CD4-positive, alpha-beta memory T cell (primary cell): ENCODE data around the gene HOXB3. TPM values are rescaled to one million over a fixed set of nuclear protein-coding genes. Genes with fewer than 3 reads are reported as not detected.

Experiments
- CTCF ChIA-PET: fragments of 350-600 bp; sonication (Branson Sonifier 250); formaldehyde crosslinking; loops from one replicate; lab custom pipeline; 2021; ENCODE audit warnings: inconsistent platforms; ENCODE audit not compliant: partially characterized antibody; lab: Charles Lee
- POLR2A ChIA-PET: fragments of 350-600 bp; sonication (Branson Sonifier 250); formaldehyde crosslinking; loops from one replicate; lab custom pipeline; 2021; ENCODE audit not compliant: partially characterized antibody; lab: Charles Lee
- DNase-seq, 5 donors: peaks; one replicate each; pipeline versions ENCODE4 v3.0.0 to v3.0.0-alpha.2; 2020 to 2022; ENCODE audit warnings: mixed read lengths in 1 of 5
- H3K27ac ChIP-seq: one replicate; pipeline ENCODE4 v1.7.0; 2013; ENCODE audit warnings: low read depth, low read length
- H3K27me3 ChIP-seq: 2 replicates; pipeline ENCODE4 v1.7.0; 2013; ENCODE audit warnings: mild to moderate bottlenecking, low read length, moderate library complexity; ENCODE audit not compliant: insufficient read depth
- H3K36me3 ChIP-seq: 2 replicates; pipeline ENCODE4 v1.7.0; 2013; ENCODE audit warnings: mild to moderate bottlenecking, low read length, moderate library complexity; ENCODE audit not compliant: insufficient read depth
- H3K4me1 ChIP-seq: 2 replicates; pipeline ENCODE4 v1.7.0; 2013; ENCODE audit warnings: mild to moderate bottlenecking, low read length, moderate library complexity; ENCODE audit not compliant: insufficient read depth
- H3K4me3 ChIP-seq, 2 donors: one replicate each; pipeline ENCODE4 v1.7.0; 2013; ENCODE audit warnings: low read length in 2 of 2, mild to moderate bottlenecking in 1 of 2
- H3K9me3 ChIP-seq, 2 donors: one replicate each; pipeline ENCODE4 v1.7.0; 2013; ENCODE audit warnings: low read length in 2 of 2, control low read depth in 1 of 2; ENCODE audit not compliant: control insufficient read depth in 1 of 2
- H3K27ac Mint-ChIP-seq, 7 donors: one replicate each; pipeline ENCODE4 v1.8.0; 2020 to 2021; ENCODE audit warnings: mixed read lengths in 7 of 7, mild to moderate bottlenecking in 6 of 7, inconsistent platforms in 3 of 7, moderate library complexity in 3 of 7
- H3K27me3 Mint-ChIP-seq, 2 donors: one replicate each; pipeline ENCODE4 v1.8.0; 2020 to 2021; ENCODE audit warnings: mixed read lengths in 2 of 2
- H3K36me3 Mint-ChIP-seq, 2 donors: one replicate each; pipeline ENCODE4 v1.8.0; 2020 to 2021; ENCODE audit warnings: mixed read lengths in 2 of 2, inconsistent platforms in 1 of 2, mild to moderate bottlenecking in 1 of 2
- H3K4me1 Mint-ChIP-seq, 4 donors: one replicate each; pipeline ENCODE4 v1.8.0; 2020 to 2021; ENCODE audit warnings: mixed read lengths in 4 of 4, mild to moderate bottlenecking in 1 of 4
- H3K4me3 Mint-ChIP-seq, 8 donors: one replicate each; pipeline ENCODE4 v1.8.0; 2020 to 2021; ENCODE audit warnings: mixed read lengths in 8 of 8, mild to moderate bottlenecking in 7 of 8, moderate library complexity in 6 of 8, inconsistent platforms in 3 of 8
- H3K9me3 Mint-ChIP-seq, 8 donors: one replicate each; pipeline ENCODE4 v1.8.0; 2020 to 2021; ENCODE audit warnings: mixed read lengths in 8 of 8, mild to moderate bottlenecking in 5 of 8, inconsistent platforms in 3 of 8, moderate library complexity in 1 of 8
- intact Hi-C: fragments of 100-400 bp; cut with micrococcal nuclease; formaldehyde crosslinking; loops from one replicate; pipeline ENCODE4 v1.15.1; 2023
- polyA plus RNA-seq, 2 donors: library from polyadenylated mRNA; unstranded; fragments of 300-500 nt; fragmentation: Illumina TruSeq; gene quantifications; one replicate each; pipeline ENCODE4 v1.2.3, GENCODE V29; 2021
- total RNA-seq, 2 experiments: library from RNA; stranded (reverse); gene quantifications; one replicate each; pipeline ENCODE4 v1.2.3, GENCODE V29; 2021

Gene HOXB3
- total and polyA plus RNA-seq, 4 experiments from 2014 or later = 0.10 to 14.5 (median 11.2) TPM; not detected in 1

DNA sequence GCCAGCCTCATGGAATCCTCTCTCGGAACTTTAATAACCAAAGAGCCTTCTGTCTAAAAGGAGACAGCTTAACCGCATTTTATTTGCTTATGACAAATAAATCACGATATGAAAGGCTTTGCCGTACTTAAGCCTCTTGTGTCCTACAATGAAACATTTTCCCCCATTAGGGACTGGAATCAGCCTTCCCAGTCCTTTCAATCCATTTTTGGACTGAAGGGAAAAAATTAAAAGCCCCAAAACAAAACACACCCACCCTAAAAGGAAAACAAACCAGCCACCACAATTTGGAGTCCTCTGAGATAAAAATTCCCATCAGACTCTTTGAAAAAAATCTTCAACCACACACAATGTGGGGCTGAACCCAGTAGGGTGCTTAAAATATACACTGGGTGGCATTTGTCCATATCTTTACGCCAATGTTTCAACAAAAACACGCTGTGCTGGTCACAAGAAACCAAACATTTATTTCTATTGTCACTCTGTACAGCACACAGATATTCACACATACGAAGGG is 14.9 kb downstream of the HOXB3 start:
- H3K4me1 Mint-ChIP-seq = peaks cover 18 to 39% (median 27%) of the 10 kb centered on the region in 4 donors
- no peaks in the 10 kb centered on the region for H3K27me3 ChIP-seq
- no peak for DNase-seq

DNA sequence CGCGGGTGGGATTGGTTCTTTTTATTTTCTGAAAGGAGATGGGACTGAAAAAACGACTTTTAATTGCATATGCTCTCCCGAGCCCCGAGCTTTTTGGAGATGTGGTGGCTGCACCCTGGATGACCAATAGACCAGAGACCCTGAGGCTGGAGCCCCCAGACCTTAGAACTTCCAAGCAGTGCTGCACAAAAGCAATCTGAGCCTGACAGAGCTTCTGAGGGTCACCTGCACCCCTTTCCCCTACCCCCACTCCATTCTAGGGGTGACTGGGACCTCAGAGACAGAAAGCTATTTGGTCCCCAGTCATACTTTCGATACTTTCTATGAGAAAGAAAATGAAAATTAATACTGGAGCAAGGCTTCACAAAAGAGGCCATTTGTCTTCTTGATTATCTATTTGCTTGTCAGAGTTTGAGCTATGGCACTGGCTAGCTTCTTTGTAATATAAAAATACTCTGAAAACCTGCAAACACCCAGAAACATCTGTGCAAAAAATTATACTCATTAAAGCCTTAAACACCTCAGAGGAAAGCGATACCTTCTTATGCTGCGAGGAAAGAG is 15.5 kb downstream of the HOXB3 start:
- Mint-ChIP-seq H3K36me3 (peaks cover 7 to 12% of the 10 kb centered on the region in 2 donors), H3K27me3 (peaks cover 8 to 11% of the 10 kb centered on the region in 2 donors)
- no peak overlapping the region for H3K27ac ChIP-seq

More for the DNA sequence above, 14.9 kb downstream of the HOXB3 start:
- Mint-ChIP-seq H3K36me3 (peaks cover 7 to 12% of the 10 kb centered on the region in 2 donors), H3K9me3 (no peaks in the 10 kb centered on the region), H3K27me3 (peaks cover 9 to 13% of the 10 kb centered on the region in 2 donors), H3K4me3 (peak overlapping the region in 1 of 8 donors; percentile 37), H3K27ac (no peak overlapping the region)
- Histone ChIP-seq H3K4me1 (peaks cover 29% of the 10 kb centered on the region), H3K36me3 (no peaks in the 10 kb centered on the region), H3K4me3 (no peak overlapping the region), H3K9me3 (no peaks in the 10 kb centered on the region), H3K27ac (no peak overlapping the region)
- ChIA-PET POLR2A (no interaction called here), CTCF (interaction anchor here (0.8 kb wide), 1 partner anchor 18 kb away, joined by 3 read pairs; the partner anchor contains the start of gene HOXB5)
- intact Hi-C loops = no loop called here

DNA sequence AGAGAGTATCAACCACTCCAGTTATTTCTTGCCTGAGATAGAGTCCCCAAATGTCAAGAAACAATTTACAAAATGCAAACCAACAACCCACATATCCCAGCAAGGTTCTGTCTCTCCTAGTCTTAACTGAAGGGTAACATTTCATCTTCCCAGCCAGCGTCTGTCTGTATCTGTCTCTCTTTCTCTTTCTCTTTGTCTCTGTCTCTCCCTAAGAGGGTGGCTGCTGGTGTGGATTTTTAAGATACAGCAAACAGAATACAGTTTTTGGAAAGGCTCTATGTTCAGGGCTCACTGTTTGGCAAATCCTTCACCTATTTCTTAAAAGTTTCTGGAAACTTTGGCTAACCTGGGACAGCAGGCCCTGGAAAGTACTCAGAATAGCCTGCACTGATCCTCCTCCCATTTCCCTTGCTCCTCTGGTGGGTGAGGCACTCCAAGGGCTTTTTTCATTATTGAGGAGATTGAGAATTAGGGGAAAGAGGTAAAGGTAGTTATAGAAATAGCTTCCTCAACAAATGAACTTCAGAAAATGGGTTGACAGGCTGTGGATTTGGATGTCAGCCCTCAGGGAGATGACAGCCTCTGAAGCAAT is 18.1 kb downstream of the HOXB3 start:
- Mint-ChIP-seq H3K27ac (no peak overlapping the region), H3K4me1 (peaks cover 6 to 21% (median 12%) of the 10 kb centered on the region in 4 donors), H3K36me3 (peaks cover 2 to 4% of the 10 kb centered on the region in 2 donors), H3K9me3 (no peaks in the 10 kb centered on the region), H3K27me3 (peaks cover 0 to 11% of the 10 kb centered on the region in 2 donors), H3K4me3 (no peak overlapping the region)
- ChIA-PET CTCF (no interaction called here), POLR2A (no interaction called here)
- H3K36me3 ChIP-seq = no peaks in the 10 kb centered on the region
- H3K27ac ChIP-seq = no peak overlapping the region
- H3K27me3 ChIP-seq = no peaks in the 10 kb centered on the region
- H3K9me3 ChIP-seq = no peaks in the 10 kb centered on the region
- DNase-seq = no peak
- H3K4me3 ChIP-seq = no peak overlapping the region
- H3K4me1 ChIP-seq = peaks cover 14% of the 10 kb centered on the region
- intact Hi-C loops = no loop called here

More for the DNA sequence above, 15.5 kb downstream of the HOXB3 start:
- Histone ChIP-seq H3K27me3 (no peaks in the 10 kb centered on the region), H3K4me3 (no peak overlapping the region), H3K36me3 (no peaks in the 10 kb centered on the region), H3K9me3 (no peaks in the 10 kb centered on the region), H3K4me1 (peaks cover 25% of the 10 kb centered on the region)
- no peaks in the 10 kb centered on the region for H3K9me3 Mint-ChIP-seq
- no peak for DNase-seq
- ChIA-PET POLR2A (no interaction called here), CTCF (interaction anchor here (0.6 to 0.8 kb wide), 2 partner anchors 17 to 19 kb away, joined by 3 read pairs; partner anchors contain the start of gene HOXB5)
- H3K4me3 Mint-ChIP-seq = peak overlapping the region in 1 of 8 donors; percentile 6
- H3K4me1 Mint-ChIP-seq = peaks cover 18 to 33% (median 24%) of the 10 kb centered on the region in 4 donors
- H3K27ac Mint-ChIP-seq = no peak overlapping the region
- intact Hi-C loops = no loop called here

DNA sequence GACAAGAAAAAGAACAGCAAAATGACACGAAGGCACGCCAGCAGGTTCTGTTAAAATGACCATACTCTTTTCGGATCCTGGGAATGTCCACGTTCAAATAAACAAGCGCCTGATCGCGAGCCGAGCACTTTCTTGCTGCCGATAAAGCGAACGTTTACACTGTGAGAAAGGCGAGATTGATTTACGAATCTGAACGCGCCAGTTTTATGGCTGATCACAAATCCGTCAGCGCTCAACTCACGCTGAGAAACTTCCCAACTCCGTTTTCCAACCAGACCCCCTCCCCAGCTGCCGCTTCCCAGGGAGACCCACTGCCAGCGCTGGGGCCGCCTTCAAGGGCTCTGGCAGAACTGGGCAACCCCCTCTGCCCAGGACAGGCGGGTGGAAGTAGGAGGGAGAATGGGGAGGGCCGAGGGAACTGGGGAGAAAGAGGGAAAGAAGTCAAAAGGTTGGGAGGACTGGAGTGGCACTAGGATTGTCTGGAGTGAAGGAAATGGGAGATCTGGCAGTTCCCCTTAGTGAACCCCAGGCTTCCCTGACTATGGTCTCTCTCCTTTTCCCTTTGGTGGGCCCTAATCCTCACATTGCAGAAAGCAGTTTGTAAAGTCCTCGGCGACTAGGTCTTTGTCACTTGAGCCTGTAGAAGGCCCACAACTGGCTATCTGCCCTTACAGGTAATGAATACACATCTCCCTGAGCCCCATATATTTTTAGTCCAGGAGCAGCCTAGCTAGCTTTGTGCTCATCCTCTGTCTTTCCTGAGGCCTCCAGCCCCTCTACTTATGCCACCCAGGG is 18.8 kb downstream of the HOXB3 start:
- POLR2A ChIA-PET = no interaction called here
- Histone ChIP-seq H3K4me1 (peaks cover 10% of the 10 kb centered on the region), H3K27ac (no peak overlapping the region), H3K36me3 (no peaks in the 10 kb centered on the region), H3K4me3 (no peak overlapping the region), H3K27me3 (no peaks in the 10 kb centered on the region), H3K9me3 (no peaks in the 10 kb centered on the region)
- CTCF ChIA-PET = no interaction called here
- Mint-ChIP-seq H3K27me3 (peaks cover 0 to 11% of the 10 kb centered on the region in 2 donors), H3K36me3 (peaks cover 0 to 4% of the 10 kb centered on the region in 2 donors), H3K27ac (no peak overlapping the region), H3K4me1 (peaks cover 6 to 18% (median 9%) of the 10 kb centered on the region in 4 donors), H3K9me3 (no peaks in the 10 kb centered on the region), H3K4me3 (no peak overlapping the region)
- intact Hi-C loops = no loop called here
- DNase-seq = no peak

DNA sequence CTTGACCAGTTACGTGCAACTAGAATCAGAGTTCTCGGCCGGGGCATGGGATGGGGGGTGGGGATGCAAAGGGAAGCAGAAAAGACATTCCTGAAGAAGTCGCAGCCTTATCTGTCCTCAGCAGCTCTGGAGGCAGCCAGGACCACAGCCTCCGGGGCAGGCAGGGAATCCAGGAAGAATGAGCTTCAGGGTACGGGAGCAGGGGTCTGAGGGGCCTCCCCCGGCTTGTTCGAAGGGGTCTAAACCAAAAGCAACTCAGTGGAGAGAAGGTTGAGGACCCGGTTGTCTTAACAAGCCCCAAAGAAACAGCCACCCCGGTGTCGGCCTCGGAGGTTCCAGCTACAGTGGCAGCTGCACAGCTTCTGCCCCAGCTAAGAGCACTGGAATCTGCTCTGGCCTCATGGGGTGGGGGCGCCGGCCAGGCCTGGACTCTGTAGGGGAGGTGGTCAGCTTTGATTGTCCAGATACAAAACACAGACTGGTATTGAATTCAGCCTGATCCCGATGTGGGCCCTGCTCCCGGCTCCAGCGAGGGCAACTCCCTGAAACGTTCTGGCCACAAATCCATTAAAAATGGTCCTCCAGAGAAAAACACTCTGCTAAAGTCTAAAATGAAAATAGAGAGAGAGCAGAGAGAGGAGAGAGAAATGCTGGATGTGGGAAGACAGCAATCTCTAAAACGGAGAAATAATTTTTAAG is 19.6 kb downstream of the HOXB3 start:
- no peaks in the 10 kb centered on the region for H3K27me3 ChIP-seq
- Mint-ChIP-seq H3K27ac (no peak overlapping the region), H3K4me1 (peaks cover 1 to 12% (median 8%) of the 10 kb centered on the region in 4 donors), H3K4me3 (no peak overlapping the region), H3K36me3 (peaks cover 0 to 4% of the 10 kb centered on the region in 2 donors), H3K27me3 (peaks cover 0 to 11% of the 10 kb centered on the region in 2 donors), H3K9me3 (no peaks in the 10 kb centered on the region)
- H3K36me3 ChIP-seq = no peaks in the 10 kb centered on the region
- H3K4me1 ChIP-seq = peaks cover 3% of the 10 kb centered on the region
- no peak overlapping the region for H3K27ac ChIP-seq
- no peak overlapping the region for H3K4me3 ChIP-seq
- no peak for DNase-seq
- intact Hi-C loops = no loop called here
- CTCF ChIA-PET = interaction anchor here (1.2 kb wide), 1 partner anchor 23 kb away, joined by 3 read pairs; the partner anchor contains the start of gene HOXB5
- no peaks in the 10 kb centered on the region for H3K9me3 ChIP-seq
- POLR2A ChIA-PET = interaction anchor here (0.5 to 0.8 kb wide), 3 partner anchors 24 to 65 kb away, joined by 3 read pairs; no protein-coding TSS in a partner anchor

DNA sequence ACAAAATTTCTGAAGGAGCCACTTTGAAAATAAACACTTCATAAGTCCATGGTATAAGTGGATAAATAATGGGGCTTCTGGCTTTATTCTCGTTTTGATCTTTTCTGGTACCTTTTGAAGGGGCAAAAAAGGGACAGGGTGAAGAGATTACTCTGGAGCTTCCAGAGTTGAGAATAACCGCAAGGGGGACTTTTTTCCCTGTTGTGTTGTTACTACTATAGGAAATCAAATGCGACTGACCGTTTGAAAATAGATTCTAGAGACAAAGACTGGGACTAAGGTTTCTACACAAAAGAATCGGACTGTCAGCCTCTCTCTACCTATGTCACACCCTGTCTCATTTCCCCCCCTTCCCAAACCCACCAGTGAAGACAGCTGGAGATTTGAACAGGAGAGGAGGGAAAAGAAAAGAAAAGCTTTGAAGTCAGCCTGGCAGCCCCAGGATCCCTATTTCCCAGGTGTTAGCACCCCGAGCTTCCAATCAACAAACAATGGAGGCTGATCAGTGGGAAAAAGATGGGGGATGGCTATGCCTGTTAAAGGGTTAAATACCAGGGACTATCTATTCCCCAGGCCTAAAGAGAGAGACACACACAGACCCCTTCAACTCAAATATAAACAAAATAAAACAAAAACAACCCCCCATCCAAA is 20.2 kb downstream of the HOXB3 start:
- Histone ChIP-seq H3K4me1 (peaks cover 3% of the 10 kb centered on the region), H3K36me3 (no peaks in the 10 kb centered on the region), H3K4me3 (no peak overlapping the region), H3K27ac (no peak overlapping the region), H3K27me3 (no peaks in the 10 kb centered on the region), H3K9me3 (no peaks in the 10 kb centered on the region)
- H3K4me1 Mint-ChIP-seq = peaks cover 1 to 9% (median 8%) of the 10 kb centered on the region in 4 donors
- peaks cover 0 to 4% of the 10 kb centered on the region in 2 donors for H3K36me3 Mint-ChIP-seq
- peaks cover under 1 to 11% of the 10 kb centered on the region in 2 donors for H3K27me3 Mint-ChIP-seq
- no peak overlapping the region for H3K4me3 Mint-ChIP-seq
- no peak overlapping the region for H3K27ac Mint-ChIP-seq
- POLR2A ChIA-PET = interaction anchor here (0.5 to 0.8 kb wide), 4 partner anchors 24 to 233 kb away, joined by 3 read pairs; no protein-coding TSS in a partner anchor
- no peaks in the 10 kb centered on the region for H3K9me3 Mint-ChIP-seq
- no peak for DNase-seq
- intact Hi-C loops = no loop called here
- CTCF ChIA-PET = interaction anchor here (1.2 kb wide), 1 partner anchor 23 kb away, joined by 3 read pairs; the partner anchor contains the start of gene HOXB5
